Measurements from ENCODE around the gene RAPGEF5.

DNA sequence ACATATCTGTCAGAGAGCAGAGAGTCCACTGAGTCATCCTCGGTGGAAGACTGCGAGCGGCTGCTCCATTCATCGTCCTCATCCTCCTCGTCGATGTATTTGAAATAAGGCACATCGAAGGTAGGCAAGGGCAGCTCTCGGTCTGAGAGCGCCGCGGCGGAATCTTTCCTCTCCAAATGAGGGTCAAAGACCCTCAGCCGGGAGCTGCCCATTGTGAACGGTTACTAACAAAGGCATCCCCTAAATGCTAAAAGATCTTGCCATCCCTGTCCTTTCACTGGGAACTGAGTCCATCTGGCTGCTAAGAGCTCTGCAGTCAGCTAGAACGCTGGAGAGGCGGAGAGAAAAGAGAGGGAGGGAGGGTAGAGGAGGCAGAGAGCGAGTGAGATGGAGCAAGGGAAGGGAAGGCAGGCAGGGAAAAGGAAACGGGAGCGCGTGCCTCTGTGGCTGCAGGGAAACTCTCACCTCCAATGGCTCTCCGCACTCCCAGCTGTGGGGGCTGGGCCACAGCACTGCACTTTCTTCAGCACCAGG is 163.4 kb downstream of the RAPGEF5 start:
- TF ChIP-seq POLR2A (IDR thresholded peaks at IDR 0.05) (no peak), POLR2AphosphoS5 (IDR thresholded peaks at IDR 0.05) (no peak), EP300 (IDR thresholded peaks at IDR 0.05) (no peak)
- TF ChIP-seq, protein P1, sequence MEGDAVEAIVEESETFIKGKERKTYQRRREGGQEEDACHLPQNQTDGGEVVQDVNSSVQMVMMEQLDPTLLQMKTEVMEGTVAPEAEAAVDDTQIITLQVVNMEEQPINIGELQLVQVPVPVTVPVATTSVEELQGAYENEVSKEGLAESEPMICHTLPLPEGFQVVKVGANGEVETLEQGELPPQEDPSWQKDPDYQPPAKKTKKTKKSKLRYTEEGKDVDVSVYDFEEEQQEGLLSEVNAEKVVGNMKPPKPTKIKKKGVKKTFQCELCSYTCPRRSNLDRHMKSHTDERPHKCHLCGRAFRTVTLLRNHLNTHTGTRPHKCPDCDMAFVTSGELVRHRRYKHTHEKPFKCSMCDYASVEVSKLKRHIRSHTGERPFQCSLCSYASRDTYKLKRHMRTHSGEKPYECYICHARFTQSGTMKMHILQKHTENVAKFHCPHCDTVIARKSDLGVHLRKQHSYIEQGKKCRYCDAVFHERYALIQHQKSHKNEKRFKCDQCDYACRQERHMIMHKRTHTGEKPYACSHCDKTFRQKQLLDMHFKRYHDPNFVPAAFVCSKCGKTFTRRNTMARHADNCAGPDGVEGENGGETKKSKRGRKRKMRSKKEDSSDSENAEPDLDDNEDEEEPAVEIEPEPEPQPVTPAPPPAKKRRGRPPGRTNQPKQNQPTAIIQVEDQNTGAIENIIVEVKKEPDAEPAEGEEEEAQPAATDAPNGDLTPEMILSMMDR (IDR thresholded peaks at IDR 0.05), result no peak

All from stomach (tissue), 4 donors.